HL-60/S4 treated with retinoic acid at 250 ng/mL for 4 days and 3 days (cell line): ENCODE data around the gene KCNS3.

Source experiments
- in situ Hi-C: fragments of 300-500 bp; cut with MboI; formaldehyde crosslinking; loops from 2 replicates; pipeline ENCODE4 v1.7.0; 2022; ENCODE audit warnings: low sequenced_read_pairs

The KCNS3 gene

GRCh38 chr2:17873021-17873420 is 5.4 kb upstream of the KCNS3 start:
- in situ Hi-C loops = loop anchor here (25.0 kb wide), 1 partner anchor 289 kb away; no protein-coding TSS in a partner anchor

DNA sequence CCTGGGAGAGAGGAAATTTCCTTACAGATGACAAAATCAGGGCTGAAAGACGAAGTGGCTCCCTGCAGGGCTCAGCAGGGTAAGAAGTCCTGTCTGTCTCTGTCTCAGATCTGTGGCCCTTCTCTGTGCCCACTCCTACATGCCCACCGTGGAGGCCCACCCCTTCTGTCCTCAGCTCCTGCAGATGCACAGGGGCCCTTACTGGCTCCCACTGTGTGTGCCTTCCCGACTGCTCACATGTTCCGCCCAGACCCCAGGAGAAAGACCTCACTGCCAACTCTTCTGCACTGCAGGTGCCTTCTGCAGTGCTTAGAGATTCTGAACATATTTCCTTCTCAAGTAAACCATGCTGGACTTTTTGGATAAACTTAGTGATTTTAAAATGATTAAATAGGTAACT is 1.9 kb upstream of the KCNS3 start:
- in situ Hi-C loops = no loop called here

DNA sequence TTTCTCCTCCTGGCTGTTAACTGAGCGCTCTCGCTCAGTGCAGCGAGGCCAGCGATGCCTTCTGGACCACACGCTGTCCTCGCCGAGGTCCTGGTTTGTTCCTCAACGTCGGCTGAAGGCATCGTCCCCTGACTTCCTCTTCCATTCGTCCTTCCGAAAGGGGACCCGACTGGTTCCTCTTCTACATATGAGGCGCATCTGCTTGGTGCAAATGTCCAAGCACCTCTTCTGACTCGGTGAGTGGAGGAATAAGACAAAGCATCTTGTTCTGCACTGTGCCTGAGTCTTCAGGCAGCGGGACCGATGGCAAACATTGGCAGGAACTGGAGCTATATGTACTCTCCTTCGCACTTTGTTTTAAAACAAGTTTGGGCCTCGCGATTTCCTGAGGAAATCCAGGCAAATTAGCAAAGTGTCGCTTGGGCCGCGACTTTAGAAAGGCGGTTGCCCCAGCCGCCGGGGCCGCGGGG is 621 bp upstream of the KCNS3 start:
- in situ Hi-C loops = no loop called here

DNA sequence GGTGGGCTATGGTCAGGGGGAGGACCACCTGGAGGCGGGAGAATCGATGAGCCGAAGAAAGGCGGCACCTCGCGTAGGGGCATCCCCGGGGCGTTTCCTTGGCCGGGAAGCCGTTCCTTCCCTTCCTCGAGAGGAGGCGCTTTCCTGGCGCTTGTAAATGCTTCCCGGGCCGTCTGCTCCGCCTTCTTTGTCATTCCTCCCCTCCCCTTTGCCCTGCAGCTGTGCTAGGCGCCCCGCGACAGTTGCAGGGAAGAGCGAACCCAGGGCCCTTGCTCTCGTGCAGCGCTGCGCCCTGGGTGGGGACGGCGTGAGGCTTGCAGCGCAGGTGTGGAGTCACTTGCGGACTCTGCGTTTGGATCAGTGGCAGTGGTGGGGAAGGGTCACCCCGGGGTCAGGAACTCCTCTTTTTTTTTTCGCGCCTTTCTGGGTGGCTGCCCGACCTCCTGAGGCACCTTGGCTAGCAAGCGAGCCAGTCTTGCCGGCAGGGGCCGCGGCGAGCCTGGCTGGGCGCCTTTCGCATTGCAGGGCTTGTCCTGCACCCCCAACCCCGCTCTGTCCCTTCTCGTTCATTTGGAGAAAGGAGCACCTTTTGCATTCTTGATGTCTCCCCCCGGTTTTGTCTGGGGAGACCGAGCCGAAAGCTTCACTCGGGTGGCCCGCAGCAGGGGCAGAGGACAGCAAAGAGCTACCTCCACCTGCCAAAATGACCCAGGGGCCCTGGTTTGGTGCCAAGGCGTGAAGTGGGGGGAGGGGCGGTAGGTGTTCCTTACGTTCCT is 858 bp downstream of the KCNS3 start:
- in situ Hi-C loops = no loop called here

GRCh38 chr2:17879913-17880274 is 1.4 kb downstream of the KCNS3 start:
- in situ Hi-C loops = no loop called here

GRCh38 chr2:17892770-17893534 is 14.5 kb downstream of the KCNS3 start:
- in situ Hi-C loops = no loop called here

GRCh38 chr2:17894005-17894404 is 15.5 kb downstream of the KCNS3 start:
- in situ Hi-C loops = no loop called here

GRCh38 chr2:17894556-17894955 is 16.1 kb downstream of the KCNS3 start:
- in situ Hi-C loops = no loop called here

DNA sequence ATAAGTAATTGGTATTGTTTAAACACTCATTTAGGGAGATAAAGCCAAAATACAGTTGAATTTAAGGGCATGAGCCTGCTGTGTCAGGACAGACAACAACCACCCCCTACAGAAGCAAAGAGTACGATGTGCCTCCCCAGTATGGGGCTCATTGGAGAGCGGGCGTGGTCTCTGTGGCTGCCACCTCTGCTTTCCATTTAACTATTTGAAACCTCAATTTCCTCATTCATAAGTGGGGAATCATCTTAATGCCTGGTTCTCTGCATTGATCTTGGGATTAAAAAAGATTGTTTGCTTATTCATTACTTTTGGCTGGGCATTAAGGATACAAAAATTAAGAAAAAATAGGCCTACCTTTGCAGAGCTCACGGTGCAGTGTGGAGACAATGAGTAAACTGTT is 21.4 kb downstream of the KCNS3 start:
- in situ Hi-C loops = no loop called here

DNA sequence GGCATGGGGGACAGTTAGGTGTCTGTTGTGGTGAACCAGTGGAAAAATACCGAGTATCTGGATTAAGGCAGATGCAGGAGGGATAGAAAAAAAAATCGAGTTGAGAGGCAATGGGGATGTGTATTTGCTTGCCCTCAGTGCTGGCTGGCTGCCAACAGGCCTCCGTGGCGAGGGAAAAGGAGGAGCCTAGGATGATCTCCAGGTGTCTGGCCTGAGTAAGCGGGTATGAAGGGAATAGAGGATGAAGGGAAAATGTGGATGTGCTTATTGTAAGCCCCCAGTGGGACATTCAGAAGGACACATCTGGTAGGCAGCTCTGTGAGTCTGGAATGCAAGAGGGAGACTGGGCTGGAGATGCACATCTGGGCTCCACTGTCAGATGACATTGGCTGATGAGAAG is 22.8 kb downstream of the KCNS3 start:
- in situ Hi-C loops = no loop called here

GRCh38 chr2:17910980-17911379 is 32.5 kb downstream of the KCNS3 start:
- in situ Hi-C loops = no loop called here

DNA sequence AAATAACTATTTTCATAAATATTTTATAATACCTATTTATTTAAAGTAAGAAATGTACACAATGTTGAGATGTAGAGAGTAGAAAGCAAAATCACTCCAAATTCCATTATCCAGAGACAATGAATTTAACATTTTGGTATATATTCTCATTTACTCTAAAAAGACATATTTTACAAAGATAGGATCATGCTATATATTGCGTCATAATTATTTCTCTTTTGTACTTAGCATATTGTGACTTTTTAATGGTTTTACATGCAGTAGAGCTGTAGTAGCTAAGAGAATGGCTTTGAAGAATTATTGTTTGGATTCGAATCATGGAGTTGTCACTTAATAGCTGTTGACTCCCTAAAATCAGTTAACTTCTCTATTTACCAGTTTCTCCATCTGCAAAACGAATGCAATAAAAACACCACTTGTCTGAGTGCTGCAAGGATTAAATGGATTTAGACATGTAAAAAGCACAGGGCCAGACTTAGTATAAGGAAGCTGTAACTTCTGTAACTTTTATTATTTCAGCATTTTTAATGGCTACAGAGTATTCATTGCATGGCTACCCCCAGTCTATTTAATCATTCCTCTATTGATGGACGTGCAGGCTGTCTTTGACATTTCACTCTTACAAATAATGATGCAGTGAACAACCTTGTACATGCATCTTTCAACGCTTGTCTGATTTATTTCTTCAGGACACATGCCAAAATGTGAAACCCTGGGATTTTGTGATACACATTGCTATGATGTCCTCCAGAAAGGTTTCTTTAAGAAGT is 33.2 kb downstream of the KCNS3 start:
- in situ Hi-C loops = no loop called here

- in situ Hi-C loops = no loop called here
Observed at GRCh38 chr2:17912266-17912691, 33.8 kb downstream of the KCNS3 start.

DNA sequence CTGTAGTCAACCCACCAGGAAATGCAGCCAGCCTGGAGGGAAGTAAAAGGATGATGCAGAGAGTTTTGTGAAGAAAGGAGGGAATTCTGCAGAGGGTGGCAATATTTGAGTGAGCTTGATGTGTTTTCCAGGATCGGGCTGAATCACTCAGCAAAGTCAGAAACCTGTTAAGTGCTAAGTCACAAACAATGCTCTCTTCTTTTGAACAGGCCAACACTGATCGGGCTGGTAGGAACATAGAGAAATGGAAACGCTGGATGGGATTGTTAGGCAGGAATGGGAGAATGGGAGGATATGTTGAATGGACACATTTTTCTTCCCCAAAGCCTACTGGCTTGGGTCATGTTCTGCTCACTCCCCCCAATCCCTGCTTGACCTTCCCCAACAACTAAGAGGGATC is 36.6 kb downstream of the KCNS3 start:
- in situ Hi-C loops = no loop called here

DNA sequence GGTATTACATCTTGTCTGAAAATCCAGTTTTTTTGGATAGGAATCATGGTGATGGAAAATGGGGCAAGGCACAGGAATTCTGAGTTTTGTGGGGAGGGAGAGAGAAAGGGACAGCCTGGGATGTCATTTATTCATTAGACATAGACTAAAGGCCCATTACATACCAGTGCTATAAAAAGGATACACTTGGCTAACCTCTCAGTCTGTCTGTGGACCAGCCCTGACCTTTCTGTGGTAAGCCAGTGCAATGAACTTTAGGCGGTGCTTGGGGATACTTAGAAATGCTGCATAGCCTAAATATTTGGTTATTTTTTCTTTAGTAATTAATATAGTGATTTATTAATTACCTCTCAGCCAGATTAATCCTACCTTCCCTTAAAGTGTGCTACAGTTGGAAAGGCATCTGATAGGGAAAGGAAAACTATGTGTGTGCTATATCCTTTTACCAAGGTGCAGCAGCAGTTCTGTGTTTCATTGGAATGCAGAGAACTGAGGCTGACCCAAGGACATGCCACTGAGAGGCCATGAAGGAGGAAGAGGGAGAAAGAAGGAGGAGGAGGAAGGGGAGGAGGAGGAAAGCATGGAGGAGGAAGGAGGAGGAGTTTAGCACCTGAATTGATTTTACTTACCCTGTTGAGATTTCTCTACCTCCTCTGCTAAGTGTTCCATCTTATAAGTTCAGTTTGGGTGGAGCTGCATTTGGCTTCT is 37.5 kb downstream of the KCNS3 start:
- in situ Hi-C loops = no loop called here

DNA sequence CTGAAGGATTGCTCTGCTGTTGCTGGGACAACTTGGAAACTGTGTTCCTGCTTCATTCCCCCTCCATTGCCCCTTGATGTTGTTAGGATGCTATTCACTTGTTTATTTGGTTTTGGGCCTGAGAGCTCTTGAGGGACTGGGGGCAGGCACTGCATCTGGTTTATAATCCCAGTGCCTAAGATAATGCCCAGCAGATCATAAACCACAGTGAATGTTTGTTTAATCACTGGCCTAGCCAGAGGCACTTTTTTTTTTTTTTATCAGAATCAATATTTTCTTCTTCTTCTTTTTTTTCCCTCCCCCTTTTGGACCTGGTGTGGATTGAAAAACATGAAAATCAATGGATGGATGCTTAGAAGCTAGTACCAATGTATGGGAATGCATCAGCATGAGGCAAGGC is 38.1 kb downstream of the KCNS3 start:
- in situ Hi-C loops = no loop called here

DNA sequence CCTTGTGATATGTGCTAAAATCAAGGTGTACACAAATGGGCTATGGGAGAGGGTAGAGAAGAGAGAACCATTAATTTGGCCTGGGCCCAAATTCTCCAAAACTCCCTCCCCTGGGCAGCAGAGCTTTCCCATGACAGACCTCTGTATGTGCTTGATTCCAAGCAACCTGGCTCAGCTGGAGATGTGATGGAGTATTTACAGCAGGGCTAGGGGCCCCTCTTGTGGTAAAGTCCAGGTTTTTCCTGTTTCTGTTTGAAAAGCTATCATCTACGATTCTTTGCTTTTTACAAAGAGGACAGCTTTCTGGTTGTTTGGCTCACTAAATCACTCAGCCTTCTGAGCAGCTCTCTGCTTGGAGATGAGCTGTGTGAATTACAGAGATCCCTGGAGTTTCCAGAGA is 40.3 kb downstream of the KCNS3 start:
- in situ Hi-C loops = no loop called here

DNA sequence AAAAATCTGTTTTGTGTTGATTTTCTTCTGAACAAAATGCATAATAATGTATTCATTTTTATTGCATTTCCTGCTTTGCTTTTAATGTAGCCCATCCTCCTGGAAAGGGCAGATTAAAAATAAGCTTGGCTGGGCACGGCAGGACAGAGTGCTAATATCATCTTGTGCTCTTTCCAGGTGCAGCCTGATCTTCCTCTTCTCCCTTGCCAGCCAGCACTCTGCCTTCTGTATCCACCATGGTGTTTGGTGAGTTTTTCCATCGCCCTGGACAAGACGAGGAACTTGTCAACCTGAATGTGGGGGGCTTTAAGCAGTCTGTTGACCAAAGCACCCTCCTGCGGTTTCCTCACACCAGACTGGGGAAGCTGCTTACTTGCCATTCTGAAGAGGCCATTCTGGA is 52.3 kb downstream of the KCNS3 start:
- in situ Hi-C loops = no loop called here

- in situ Hi-C loops = no loop called here
Observed at GRCh38 chr2:17933256-17933655, 54.8 kb downstream of the KCNS3 start.

GRCh38 chr2:17934721-17935120 is 56.3 kb downstream of the KCNS3 start:
- in situ Hi-C loops = no loop called here
